DOHH2 (cell line): ENCODE data around the gene TTC33.

Source experiments
- H3F3A ChIP-seq: fragments of 200-600 bp; sonication (generic), shearing (Covaris generic); 2 replicates; pipeline ENCODE4 v1.6.0; 2016; ENCODE audit warnings: antibody characterized with exemption, mild to moderate bottlenecking; ENCODE audit not compliant: control insufficient read depth, insufficient read depth
- H3K27ac ChIP-seq: fragments of 200-600 bp; sonication (generic); 2 replicates; pipeline ENCODE4 v1.5.1; 2014; ENCODE audit warnings: low read depth, mild to moderate bottlenecking, low read length, moderate library complexity
- H3K27me3 ChIP-seq: fragments of 200-600 bp; sonication (generic); 2 replicates; pipeline ENCODE4 v1.6.1; 2014; ENCODE audit warnings: mild to moderate bottlenecking, low read length, mixed read lengths; ENCODE audit not compliant: control insufficient read depth
- H3K36me3 ChIP-seq: fragments of 200-600 bp; sonication (generic); 2 replicates; pipeline ENCODE4 v1.6.1; 2014; ENCODE audit warnings: mild to moderate bottlenecking, low read length, moderate library complexity, mixed read lengths; ENCODE audit not compliant: control insufficient read depth
- H3K4me1 ChIP-seq: fragments of 200-600 bp; sonication (generic); 2 replicates; pipeline ENCODE4 v1.6.1; 2014; ENCODE audit warnings: mild to moderate bottlenecking, low read length, mixed read lengths; ENCODE audit not compliant: control insufficient read depth
- H3K4me2 ChIP-seq: fragments of 200-600 bp; sonication (generic); 2 replicates; pipeline ENCODE4 v1.6.0; 2014; ENCODE audit warnings: mild to moderate bottlenecking, low read length, moderate library complexity
- H3K4me3 ChIP-seq: fragments of 200-600 bp; sonication (generic); 2 replicates; pipeline ENCODE4 v1.5.1; 2014; ENCODE audit warnings: mild to moderate bottlenecking, low read length, mixed read lengths
- H3K79me2 ChIP-seq: fragments of 200-600 bp; sonication (generic); 2 replicates; pipeline ENCODE4 v1.6.1; 2014; ENCODE audit warnings: mild to moderate bottlenecking, low read length, mixed read lengths; ENCODE audit not compliant: control insufficient read depth
- H3K9me2 ChIP-seq: fragments of 200-600 bp; sonication (generic); replicated peaks from 2 replicates; pipeline ENCODE4 v1.6.1; 2014; ENCODE audit warnings: mild to moderate bottlenecking, low read length, mixed read lengths; ENCODE audit not compliant: control insufficient read depth
- H3K9me3 ChIP-seq: fragments of 200-600 bp; sonication (generic); 2 replicates; pipeline ENCODE4 v1.6.1; 2014; ENCODE audit warnings: antibody characterized with exemption, low read length, mixed read lengths; ENCODE audit not compliant: control insufficient read depth, insufficient read depth
- H4K20me1 ChIP-seq: fragments of 200-600 bp; sonication (generic); 2 replicates; pipeline ENCODE4 v1.6.0; 2014; ENCODE audit warnings: low read depth, mild to moderate bottlenecking, antibody characterized with exemption, low read length, moderate library complexity; ENCODE audit not compliant: control insufficient read depth, insufficient read depth
- CTCF ChIP-seq: fragments of 200-600 bp; sonication (generic); IDR thresholded peaks from one replicate; pipeline ENCODE4 v1.5.1; 2014; ENCODE audit warnings: antibody characterized with exemption, mild to moderate bottlenecking, low read depth, low read length; ENCODE audit not compliant: poor library complexity, severe bottlenecking
- EZH2phosphoT487 ChIP-seq: fragments of 200-600 bp; sonication (generic); IDR thresholded peaks from 2 replicates; pipeline ENCODE4 v1.6.1; 2017; ENCODE audit warnings: borderline replicate concordance, mild to moderate bottlenecking, antibody characterized with exemption, low read length, moderate library complexity, mixed read lengths

The TTC33 gene

GRCh38 chr5:40474250-40474649 is 281.5 kb downstream of the TTC33 start:
- Histone ChIP-seq H3K4me3 (no peak overlapping the region), H4K20me1 (no peaks in the 10 kb centered on the region), H3K27ac (no peak overlapping the region), H3K4me1 (peaks cover 4% of the 10 kb centered on the region; the same call in 1 of the 2 replicates), H3K9me2 (no peaks in the 10 kb centered on the region), H3K27me3 (no peaks in the 10 kb centered on the region), H3F3A (no peaks in the 10 kb centered on the region), H3K36me3 (no peaks in the 10 kb centered on the region), H3K79me2 (no peaks in the 10 kb centered on the region), H3K9me3 (no peaks in the 10 kb centered on the region), H3K4me2 (no peak overlapping the region)
- TF ChIP-seq EZH2phosphoT487 (no peak), CTCF (no peak)

GRCh38 chr5:40465416-40465815 is 290.3 kb downstream of the TTC33 start:
- no peaks in the 10 kb centered on the region for H3K9me2 ChIP-seq
- H3K79me2 ChIP-seq: no peaks in the 10 kb centered on the region
- H3K4me2 ChIP-seq: no peak overlapping the region
- H3K36me3 ChIP-seq: no peaks in the 10 kb centered on the region
- H3K27ac ChIP-seq: no peak overlapping the region
- no peaks in the 10 kb centered on the region for H3K9me3 ChIP-seq
- TF ChIP-seq EZH2phosphoT487: no peak
- no peak for TF ChIP-seq CTCF
- no peaks in the 10 kb centered on the region for H3F3A ChIP-seq
- H3K27me3 ChIP-seq: no peaks in the 10 kb centered on the region
- no peaks in the 10 kb centered on the region for H4K20me1 ChIP-seq
- 0 out of 2 replicates have a peak, but pooled peaks cover 5% of the 10 kb centered on the region for H3K4me1 ChIP-seq
- H3K4me3 ChIP-seq: no peak overlapping the region

GRCh38 chr5:40464511-40464910 is 291.2 kb downstream of the TTC33 start:
- Histone ChIP-seq H4K20me1 (no peaks in the 10 kb centered on the region), H3K4me3 (no peak overlapping the region), H3K4me2 (no peak overlapping the region), H3K27ac (no peak overlapping the region), H3K36me3 (no peaks in the 10 kb centered on the region), H3K4me1 (0 out of 2 replicates have a peak, but pooled peaks cover 5% of the 10 kb centered on the region), H3K9me2 (no peaks in the 10 kb centered on the region), H3K9me3 (no peaks in the 10 kb centered on the region), H3K79me2 (no peaks in the 10 kb centered on the region), H3K27me3 (no peaks in the 10 kb centered on the region), H3F3A (no peaks in the 10 kb centered on the region)
- TF ChIP-seq EZH2phosphoT487 (no peak), CTCF (no peak)
